ENCODE results near the gene RASGRF1. TPM values are rescaled to one million over a fixed set of nuclear protein-coding genes. Genes with fewer than 3 reads are reported as not detected.
A peak's percentile ranks its signal among the peaks of the same experiment; 100 is the strongest.

Gene RASGRF1
- total RNA-seq, 4 donors from 2014 or later, result 0.13 to 0.23 TPM; not detected in 2

- Histone ChIP-seq H3K36me3 (no peaks in the 10 kb centered on the region), H3K27me3 (no peaks in the 10 kb centered on the region), H3K4me3 (no peak overlapping the region), H3K27ac (no peak overlapping the region), H3K4me1 (peaks cover 0 to 44% (median 8%) of the 10 kb centered on the region in 3 donors), H3K9me3 (no peaks in the 10 kb centered on the region)
- WGBS, 2 donors (ENCODE audit: low coverage in 1 of 2), result 89 to 91% methylated on average over 6 to 12 of the region's 17 CpGs
- TF ChIP-seq CTCF (IDR thresholded peaks at IDR 0.05) (no peak), POLR2A (IDR thresholded peaks at IDR 0.05) (no peak), POLR2AphosphoS5 (IDR thresholded peaks at IDR 0.05) (no peak), EP300 (IDR thresholded peaks at IDR 0.05) (no peak)
- no peak for ATAC-seq
Observed at GRCh38 chr15:78992416-78993256, 97.9 kb downstream of the RASGRF1 start.

GRCh38 chr15:78991879-78992278 lies 98.7 kb downstream of the RASGRF1 start:
- WGBS, 2 donors (ENCODE audit: low coverage in 1 of 2), result 80% methylated on average over 2 to 5 of the region's 15 CpGs
- Histone ChIP-seq H3K36me3 (no peaks in the 10 kb centered on the region), H3K27ac (no peak overlapping the region)

GRCh38 chr15:78991476-78991875 lies 99.1 kb downstream of the RASGRF1 start:
- TF ChIP-seq EP300 (IDR thresholded peaks at IDR 0.05), result no peak
- TF ChIP-seq POLR2AphosphoS5 (IDR thresholded peaks at IDR 0.05), result no peak
- TF ChIP-seq CTCF (IDR thresholded peaks at IDR 0.05), result no peak
- no peak overlapping the region for H3K4me3 ChIP-seq
- peak overlapping the region in 1 of 4 donors; percentile 63 for H3K27ac ChIP-seq
- no peaks in the 10 kb centered on the region for H3K36me3 ChIP-seq
- H3K9me3 ChIP-seq, result no peaks in the 10 kb centered on the region
- WGBS, 2 donors (ENCODE audit: low coverage in 1 of 2), result 62 to 90% methylated on average over 2 to 4 of the region's 10 CpGs
- no peak for ATAC-seq
- H3K27me3 ChIP-seq, result no peaks in the 10 kb centered on the region
- peaks cover 0 to 44% (median 8%) of the 10 kb centered on the region in 3 donors for H3K4me1 ChIP-seq

More at GRCh38 chr15:78991879-78992278, 98.7 kb downstream of the RASGRF1 start:
- Histone ChIP-seq H3K4me1 (peaks cover 0 to 44% (median 8%) of the 10 kb centered on the region in 3 donors), H3K27me3 (no peaks in the 10 kb centered on the region), H3K9me3 (no peaks in the 10 kb centered on the region), H3K4me3 (no peak overlapping the region)
- no peak for ATAC-seq
- no peak for TF ChIP-seq POLR2A (IDR thresholded peaks at IDR 0.05)

GRCh38 chr15:78990278-78990677 lies 100.3 kb downstream of the RASGRF1 start:
- H3K4me3 ChIP-seq, result no peak overlapping the region
- no peak for ATAC-seq
- H3K4me1 ChIP-seq, result peaks cover 0 to 44% (median 8%) of the 10 kb centered on the region in 3 donors
- H3K36me3 ChIP-seq, result no peaks in the 10 kb centered on the region
- WGBS, 2 donors (ENCODE audit: low coverage in 1 of 2), result 40% methylated on average over 1 of the region's 1 CpG; no CpG with 5 or more reads in 1 of the 2 donors
- TF ChIP-seq EP300 (IDR thresholded peaks at IDR 0.05) (no peak), POLR2A (IDR thresholded peaks at IDR 0.05) (no peak), CTCF (IDR thresholded peaks at IDR 0.05) (no peak), POLR2AphosphoS5 (IDR thresholded peaks at IDR 0.05) (no peak)
- no peaks in the 10 kb centered on the region for H3K9me3 ChIP-seq
- H3K27me3 ChIP-seq, result no peaks in the 10 kb centered on the region
- peak overlapping the region in 1 of 4 donors; percentile 63 for H3K27ac ChIP-seq

GRCh38 chr15:78989701-78990240 lies 100.8 kb downstream of the RASGRF1 start:
- no peaks in the 10 kb centered on the region for H3K9me3 ChIP-seq
- peak overlapping the region in 3 of 4 donors; percentile 49 to 63 (median 61) for H3K27ac ChIP-seq
- TF ChIP-seq POLR2A (IDR thresholded peaks at IDR 0.05) (no peak), POLR2AphosphoS5 (IDR thresholded peaks at IDR 0.05) (no peak), EP300 (IDR thresholded peaks at IDR 0.05) (no peak), CTCF (IDR thresholded peaks at IDR 0.05) (no peak)
- WGBS, 2 donors (ENCODE audit: low coverage in 1 of 2), result 82 to 91% methylated on average over 2 to 5 of the region's 9 CpGs
- no peaks in the 10 kb centered on the region for H3K36me3 ChIP-seq
- no peak overlapping the region for H3K4me3 ChIP-seq
- no peak for ATAC-seq
- no peaks in the 10 kb centered on the region for H3K27me3 ChIP-seq
- peaks cover 0 to 44% (median 8%) of the 10 kb centered on the region in 3 donors for H3K4me1 ChIP-seq
